HUDEP-2 (cell line): ENCODE results near the gene RAET1L.
"Not testable (repeated sequence)": the region's sequence is repeated elsewhere in the genome, so short reads cannot be mapped to it uniquely, and the experiment has no call there.

Experiments
- DNase-seq, 76 experiments: peaks; one replicate each; lab custom pipeline; 2025; ENCODE audit not compliant: unreplicated experiment in 76 of 76; lab: John Stamatoyannopoulos, UW

The RAET1L gene, protein sequence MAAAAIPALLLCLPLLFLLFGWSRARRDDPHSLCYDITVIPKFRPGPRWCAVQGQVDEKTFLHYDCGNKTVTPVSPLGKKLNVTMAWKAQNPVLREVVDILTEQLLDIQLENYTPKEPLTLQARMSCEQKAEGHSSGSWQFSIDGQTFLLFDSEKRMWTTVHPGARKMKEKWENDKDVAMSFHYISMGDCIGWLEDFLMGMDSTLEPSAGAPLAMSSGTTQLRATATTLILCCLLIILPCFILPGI

DNA sequence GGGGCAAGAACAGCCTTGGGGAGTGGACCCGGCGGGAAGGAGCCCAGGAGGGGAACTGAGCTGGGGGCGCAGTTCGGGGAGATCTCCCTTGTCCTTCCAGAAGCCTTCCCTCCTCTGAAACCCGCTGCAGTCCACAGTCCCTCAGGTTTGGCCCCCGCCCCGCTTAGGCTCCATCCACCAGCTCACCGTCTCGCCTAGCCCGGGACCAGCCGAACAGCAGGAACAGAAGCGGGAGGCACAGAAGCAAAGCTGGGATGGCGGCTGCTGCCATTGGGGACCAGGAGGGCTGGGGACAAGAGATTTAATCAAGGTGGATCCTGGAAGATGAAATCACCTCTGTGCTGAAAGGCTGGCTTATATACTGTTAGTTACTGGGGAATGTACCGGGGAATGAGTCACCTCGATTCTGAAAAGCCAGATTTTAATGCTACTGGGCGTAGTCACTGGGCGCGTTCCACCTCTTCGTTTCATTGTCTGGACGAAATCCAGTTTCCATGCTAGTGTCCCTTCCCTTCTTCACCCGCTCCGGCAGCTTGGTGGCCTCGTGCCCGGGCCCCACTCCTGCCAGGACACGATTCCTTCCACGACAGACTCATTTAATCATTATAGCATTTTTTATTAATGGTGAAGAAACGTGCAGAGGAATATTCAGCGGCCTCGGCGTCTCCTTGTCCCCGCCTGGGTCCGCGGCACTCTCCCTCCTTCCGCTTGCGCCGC lies at the start of gene RAET1L:
Gene RAET1L, minus strand, starts transcription at position 332 of the 717 bp plus-strand sequence. Its CDS starts 61 bp downstream, at position 271.
- DNase-seq: peak in 10 of 76 experiments; percentile 3 to 48 (median 16)

DNA sequence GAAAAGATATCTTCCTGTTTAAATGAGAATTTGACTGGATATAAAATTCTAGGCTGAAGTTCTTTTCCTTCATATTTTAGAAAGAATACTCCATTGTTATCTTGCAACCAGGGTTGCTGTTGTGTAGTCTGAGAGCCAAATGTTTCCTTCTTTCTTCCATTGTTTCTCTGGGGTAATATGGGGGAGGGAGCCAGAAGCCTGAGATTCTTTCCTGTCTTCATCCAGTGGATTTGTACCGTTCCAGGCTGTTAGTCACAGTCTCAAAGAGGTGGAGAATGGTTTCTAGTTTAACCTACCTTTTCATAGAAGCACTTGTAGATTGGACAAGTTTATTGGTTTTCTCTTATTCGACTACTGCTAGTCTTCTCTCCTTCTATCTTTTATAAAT lies 49.7 kb upstream of the RAET1L start:
- DNase-seq: no peak

DNA sequence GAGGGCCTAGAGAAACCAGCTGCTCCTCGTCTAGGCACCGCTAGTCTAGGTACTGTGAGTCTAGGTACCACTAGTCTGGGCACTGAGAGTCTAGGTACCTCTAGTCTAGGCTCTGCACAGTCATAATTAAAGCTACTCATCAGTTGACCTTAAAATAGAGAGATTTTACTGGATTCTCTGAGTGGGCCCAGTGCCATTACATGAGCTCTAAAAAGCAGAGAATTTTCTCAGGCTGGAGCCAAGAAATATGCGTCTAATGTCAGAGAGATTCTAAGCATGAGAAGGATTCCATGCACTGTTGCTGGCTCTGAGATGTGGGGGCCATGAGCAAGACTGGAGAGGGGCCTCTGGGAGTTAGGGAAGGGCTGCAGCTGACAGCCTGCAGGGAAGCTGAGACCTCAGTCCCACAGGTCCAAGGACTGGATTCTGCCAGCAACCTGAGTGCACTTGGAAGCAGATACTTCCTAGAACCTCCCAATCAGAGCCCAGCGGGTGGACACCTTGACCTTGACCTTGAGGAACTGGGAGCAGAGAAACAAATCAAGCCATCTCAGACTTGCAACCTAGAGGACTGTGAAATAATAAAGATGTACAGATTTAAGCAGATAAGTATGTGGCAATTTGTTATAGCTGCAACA lies 49.2 kb upstream of the RAET1L start:
- DNase-seq: not testable (repeated sequence)

DNA sequence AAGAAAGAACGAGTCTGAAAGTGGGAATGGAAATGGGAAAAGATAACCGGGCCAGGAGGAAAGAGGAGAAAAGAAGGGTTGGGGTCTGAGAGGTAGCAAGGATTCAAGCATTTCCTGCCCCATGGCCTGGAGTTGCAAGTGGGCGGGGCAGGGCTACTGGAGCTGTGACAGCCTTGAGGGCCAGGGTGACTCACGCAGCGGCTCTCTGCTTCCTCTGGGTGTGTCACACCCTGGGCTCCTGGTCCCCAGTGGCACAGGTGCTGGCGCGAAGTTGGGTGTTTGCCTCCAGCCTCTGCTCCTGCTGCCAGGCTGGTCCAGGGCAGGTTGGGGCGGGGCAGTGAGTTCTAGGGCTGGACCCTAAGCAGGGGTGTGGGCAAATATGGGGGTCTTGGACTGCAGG lies 46.9 kb upstream of the RAET1L start:
- DNase-seq: peak in 45 of 76 experiments; percentile 7 to 73 (median 37)

DNA sequence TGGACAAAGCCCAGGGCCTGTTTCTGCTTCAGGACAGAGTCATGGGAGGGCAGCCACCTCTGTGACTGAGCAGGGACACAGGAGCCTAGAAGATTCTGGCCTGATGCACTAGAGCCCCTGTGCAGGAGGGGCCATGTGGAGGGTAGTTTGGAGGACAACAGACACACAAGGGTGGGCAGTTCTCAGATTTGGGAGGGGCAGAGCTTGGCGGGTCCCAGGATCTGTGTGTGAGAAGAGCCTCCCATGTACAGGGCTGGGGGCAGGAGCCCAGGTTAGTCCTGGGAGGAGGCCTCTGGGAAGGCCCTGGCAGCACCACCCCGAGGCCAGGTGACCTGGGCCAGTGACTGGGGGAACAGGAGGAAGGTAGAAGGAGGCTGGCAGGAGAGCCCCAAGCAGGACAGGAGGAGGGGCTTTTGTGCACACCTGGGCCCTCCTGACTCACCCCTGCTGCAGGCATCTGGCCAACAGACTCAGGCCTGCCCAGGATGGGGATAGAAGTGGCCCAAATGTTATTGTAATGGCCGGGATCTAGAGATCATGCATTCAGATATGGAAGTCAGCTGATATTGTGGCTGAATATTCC lies 45.0 kb upstream of the RAET1L start:
- DNase-seq: no peak

DNA sequence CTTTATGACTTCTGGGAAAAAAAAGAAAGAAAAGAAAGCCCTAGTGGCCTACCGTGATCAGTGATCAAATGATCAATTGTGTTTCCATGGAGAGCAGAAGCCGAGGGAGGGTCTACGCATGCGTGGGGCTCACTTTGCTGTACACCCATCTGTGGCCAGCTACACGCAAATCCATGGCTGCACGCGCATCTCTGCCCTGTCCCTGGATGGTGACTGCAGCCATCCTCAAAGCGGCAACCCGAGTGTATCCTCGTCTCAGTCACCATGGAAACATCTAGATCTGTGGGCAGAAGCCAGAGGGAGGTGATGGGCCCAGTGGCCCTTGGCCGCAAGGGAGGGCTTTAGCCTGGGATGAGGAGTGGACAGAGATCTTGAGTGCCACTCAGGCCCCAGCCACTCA lies 44.4 kb upstream of the RAET1L start:
- DNase-seq: no peak

DNA sequence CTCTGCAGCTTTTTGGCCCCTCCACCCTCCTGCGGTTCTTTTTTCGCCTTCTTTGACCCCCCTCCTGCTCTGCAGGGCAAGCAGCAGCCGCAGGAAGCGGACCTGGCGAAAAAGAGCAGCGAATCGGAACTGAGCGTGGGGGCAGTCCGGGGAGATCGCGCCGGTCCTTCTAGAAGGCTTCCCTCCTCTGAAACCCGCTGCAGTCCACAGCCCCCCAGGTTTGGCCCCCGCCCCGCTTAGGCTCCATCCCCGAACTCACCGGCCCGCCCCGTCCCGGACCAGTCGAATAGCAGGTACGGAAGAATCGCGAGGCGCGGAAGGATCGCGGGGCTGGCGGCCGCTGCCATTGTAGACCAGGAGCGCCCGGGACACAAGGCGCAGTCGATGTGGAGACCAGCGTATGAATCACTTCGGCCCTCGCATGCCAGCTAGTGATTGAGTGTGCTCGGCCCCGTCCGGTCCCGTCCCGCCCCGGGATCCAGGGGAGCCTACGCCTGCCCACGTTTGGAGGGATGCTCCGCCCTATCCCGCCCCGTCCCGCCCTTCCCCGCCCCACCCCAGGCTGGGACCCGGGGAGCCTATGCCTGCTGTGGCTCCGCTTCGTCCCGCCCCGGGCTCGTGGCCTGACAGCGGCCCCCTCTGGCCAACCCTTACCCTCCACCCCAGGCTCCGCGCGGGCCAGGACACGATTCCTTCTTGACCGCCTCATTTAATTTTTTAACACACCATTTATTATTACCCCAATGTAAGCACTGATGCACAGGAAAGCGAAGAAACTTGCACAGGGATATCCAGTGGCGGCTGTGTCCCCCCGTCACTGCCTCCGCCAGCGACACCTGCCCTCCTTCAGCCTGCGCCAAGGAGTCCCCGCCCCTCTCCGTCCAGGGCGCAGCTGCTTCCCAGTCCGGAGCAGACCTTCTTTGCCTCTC lies 43.7 kb upstream of the RAET1L start, which contains the start of gene ULBP3:
Gene ULBP3, minus strand, starts transcription at position 402 of the 929 bp plus-strand sequence. Its CDS starts 55 bp downstream, at position 347.
- peak in 41 of 76 experiments; percentile 10 to 74 (median 38) for DNase-seq

DNA sequence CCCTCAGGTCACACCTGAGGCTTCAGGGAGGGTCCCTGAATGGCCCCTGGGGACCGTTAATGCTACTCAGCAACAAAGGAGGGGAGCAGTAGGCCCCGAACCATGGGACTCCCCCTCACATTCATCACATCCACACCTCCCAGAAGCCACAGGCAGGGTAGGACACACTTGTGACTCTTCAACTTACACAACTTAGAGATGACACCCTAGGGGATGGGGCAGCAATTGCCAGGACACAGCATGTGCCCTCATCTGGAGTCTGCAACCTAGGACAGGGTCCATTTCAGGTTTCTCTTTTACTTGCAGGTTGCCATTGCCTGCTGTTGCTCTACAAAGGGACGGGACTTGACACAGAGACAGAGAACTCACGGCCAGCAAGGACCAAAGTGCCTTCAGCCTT lies 42.8 kb upstream of the RAET1L start:
- no peak for DNase-seq

DNA sequence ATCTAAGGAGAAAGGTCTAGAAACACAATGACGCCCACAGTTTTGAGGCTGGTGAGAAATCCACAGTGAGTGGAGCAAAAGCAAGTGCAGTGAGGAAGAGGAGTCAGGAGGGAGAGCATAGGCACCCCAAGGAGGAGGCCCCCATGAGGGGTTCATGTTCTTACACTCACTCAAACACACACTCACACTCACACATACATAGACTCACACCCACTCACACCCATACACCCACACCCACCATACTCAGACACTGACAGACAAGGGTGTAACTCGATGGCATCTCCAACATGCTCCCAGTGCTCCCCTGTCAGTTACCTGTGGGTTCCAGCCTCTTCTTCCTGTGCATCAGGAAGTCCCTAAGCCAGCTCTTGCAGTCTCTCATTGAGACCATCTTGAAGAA lies 39.8 kb upstream of the RAET1L start:
- DNase-seq: no peak

DNA sequence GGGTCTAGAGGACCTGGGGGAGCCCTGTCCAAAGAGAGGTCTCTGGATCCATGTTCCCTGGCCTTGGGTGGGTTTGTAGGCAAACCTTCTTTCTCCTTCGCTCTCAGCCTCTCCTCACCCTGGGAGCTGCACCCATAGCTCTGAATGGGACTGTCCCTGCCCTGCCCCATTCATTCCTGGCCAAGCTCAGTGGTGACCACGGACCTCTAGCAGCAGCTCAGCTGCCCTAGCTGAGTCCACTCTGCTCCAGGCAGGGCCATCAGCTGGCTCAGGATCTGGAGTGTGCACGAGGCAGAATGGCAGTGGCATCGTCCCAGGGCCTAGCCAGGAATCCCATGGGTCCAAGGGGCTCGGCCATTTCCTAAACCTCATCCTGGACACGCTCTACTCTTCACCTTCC lies 38.3 kb upstream of the RAET1L start:
- DNase-seq: no peak

DNA sequence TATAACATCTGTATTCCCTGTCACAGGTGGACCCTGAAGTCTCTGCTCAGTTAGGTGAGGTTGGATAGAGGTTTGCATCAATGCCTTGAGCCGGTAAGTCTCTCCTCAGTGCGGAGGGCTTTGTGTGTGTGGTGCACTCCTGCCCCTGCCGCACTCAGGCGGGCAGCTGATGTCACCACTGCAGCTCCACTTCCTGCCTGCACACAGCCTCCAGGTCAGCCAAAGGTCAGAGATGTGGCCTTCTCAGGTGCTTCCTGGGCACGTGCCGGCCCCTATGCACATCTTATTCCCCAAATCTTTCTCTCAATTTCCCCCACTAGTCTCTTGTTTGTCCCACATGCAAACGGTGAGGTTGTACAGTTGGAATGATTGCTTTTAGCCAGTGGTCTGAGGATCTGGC lies 34.6 kb upstream of the RAET1L start:
- not testable (repeated sequence) for DNase-seq

DNA sequence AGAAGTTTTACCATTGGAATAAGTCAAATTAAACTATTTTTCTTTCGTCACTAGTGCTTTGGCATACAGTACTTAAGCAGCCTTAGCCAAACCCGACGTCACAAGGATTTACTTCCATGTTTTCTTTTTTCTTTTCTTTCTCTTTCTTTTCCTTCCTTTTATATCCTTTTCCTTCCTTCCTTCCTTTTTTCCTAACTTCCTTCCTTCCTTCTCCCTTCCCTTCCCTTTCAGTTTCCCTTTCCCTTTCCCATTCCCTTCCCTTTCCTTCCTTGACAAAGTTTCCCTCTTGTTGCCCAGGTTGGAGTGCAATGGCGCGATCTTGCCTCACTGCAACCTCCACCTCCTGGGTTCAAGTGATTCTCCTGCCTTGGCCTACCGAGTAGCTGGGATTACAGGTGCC lies 33.7 kb upstream of the RAET1L start:
- DNase-seq: no peak

DNA sequence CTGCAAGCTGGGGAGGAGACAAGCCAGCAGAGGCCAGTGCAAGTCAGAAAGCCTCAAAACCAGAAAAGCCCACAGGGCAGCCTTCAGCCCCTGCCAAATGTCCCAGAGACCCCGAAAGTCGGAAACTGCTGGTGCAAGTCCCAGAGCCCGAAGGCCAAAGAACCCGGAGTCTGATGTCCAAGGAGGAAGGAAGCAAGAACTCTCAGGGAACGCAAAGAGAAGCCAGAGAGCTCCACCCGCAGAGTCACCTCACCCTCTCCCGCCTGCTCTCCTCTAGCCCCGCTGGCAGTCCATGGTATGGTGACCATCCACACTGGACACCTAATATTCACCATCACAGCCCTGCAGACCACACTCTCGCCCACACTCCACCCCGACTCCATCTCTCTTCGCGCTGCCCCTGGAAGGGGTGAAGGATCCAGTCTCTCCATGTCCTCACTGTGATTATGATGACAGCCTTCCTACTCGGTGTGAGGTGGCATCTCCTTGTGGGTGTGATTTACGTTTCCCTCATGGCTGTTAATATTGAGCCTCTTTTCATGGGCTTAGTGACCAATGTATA lies 33.0 kb upstream of the RAET1L start:
- no peak for DNase-seq

DNA sequence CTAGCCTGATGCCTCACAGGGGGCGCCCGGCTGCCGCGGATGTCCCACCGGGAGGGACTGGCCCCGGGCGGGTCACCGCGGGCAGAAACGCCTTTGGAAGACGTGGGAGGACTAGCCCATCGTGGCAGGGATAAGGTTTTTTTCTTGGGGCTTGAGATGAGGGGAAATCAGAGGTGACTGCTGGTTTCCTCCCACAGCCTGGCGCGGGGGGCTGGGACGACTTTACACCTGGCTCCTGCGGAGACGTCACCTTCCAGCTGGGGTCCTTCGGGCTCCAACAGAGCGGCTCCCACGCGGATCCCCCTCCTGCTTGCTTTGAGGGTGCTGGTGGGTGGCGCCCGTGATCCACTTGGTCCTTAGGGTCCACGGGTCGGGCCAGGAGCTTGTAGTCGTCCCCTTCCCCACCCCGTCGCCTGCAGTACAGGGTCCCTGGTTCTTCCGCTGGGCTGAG lies 32.2 kb upstream of the RAET1L start:
- DNase-seq: no peak

DNA sequence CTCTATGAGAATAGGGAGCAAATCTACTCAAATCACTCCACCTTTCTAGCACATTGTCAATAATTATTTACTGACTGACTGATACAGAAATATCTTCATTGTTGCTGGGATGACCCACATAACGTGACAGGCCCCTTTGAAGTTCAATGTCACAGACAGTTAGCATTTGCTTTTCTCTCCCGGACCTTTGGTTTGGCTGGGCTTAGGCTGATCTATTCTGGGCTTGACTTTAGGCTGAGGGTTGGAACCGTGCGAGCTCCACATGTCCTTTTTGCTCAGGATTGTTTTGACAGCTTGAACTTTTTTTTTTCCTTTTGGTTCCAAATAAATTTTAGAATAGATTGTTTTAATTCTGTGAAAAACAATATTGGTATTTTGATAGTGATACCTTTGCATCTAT lies 31.6 kb upstream of the RAET1L start:
- DNase-seq: no peak

DNA sequence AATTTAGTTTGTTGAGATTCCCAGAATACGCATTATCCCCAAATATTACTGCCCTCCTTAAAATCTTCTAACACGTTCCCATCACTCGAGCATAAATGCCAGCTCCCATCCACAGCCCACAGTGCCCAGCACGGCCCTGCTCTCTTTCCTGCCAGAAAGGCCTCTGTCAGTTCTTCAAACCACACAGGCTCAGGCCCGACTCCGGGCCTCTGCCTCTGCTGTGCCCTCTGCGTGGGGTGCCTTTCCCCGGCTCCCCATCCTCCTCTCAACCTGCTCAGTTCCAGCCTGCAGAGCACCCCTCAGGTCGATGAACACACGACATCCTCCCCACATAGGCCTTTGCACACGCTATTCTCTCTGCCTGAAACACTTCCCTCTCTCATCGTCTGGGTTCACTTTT lies 30.8 kb upstream of the RAET1L start:
- DNase-seq: no peak

DNA sequence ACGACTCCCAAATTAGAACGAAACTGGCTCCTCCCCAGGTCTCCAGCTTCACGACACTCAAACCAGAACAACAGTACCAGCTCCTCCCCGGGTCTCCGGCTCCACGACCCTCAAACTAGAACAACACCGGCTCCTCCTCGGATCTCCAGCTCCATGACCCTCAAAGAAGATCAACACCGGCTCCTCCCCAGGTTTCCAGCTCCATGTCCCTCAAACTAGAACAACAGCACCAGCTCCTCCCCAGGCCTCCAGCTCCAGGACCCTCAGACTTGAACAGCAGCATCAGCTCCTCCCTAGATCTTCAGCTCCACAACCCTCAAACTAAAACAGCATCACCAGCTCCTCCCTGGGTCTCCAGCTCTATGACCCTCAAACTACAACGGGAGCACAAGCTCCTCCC lies 29.8 kb upstream of the RAET1L start:
- DNase-seq: no peak

DNA sequence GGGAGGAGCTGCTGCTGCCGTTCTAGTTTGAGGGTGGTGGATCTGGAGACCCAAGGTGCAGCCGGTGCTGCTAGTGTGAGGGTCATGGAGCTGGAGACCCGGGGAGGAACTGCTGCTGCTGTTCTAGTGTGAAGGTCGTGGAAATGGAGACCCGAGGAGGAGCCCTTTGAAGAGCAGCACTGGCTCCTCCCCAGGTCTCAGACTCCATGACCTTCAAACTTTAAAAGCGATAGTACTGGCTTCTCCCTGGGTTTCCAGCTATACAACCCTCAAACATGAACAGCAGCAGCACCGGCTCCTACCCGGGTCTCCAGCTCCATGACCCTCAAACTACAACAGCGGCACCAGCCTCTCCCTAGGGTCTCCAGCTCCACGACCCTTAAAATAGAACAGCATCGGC lies 28.1 kb upstream of the RAET1L start:
- no peak for DNase-seq

DNA sequence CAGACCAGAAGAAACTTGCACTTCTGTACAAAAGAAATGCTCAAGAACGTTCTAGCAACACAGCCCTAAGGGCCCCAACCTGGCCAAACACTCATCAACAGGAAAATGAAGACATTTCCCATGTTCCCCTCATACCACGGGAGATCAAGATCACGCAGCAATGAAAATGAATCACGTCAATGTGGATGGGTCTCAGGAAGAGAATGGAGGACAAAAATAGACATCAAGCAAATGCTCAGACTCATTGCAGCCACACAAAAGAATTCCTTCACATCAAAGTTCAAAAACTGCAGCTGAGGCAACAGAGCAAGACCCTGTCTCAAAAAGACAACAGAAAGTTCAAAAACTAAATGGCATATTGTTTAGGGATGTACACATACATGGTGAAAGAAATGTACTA lies 25.5 kb upstream of the RAET1L start:
- no peak for DNase-seq

DNA sequence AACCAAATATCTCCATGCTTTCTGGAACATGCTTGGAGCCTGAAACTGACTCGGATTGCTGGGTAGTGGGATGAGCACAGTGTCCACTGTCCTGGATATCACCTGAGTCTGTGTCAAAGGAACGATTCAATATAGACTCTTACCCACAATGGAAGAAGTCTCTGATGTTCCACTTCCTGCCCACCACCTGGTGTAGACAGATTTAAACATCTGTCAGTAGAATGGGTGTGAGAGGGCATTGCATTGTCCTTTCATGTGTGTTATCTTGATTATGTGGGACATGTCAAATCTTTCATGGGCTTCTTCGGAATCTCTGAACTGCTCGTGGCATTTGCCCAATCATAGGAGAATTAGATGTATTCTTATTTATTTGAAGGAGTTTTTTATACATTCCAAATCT lies 22.8 kb upstream of the RAET1L start:
- no peak for DNase-seq
